Naive thymus-derived CD4-positive, alpha-beta T cell (primary cell): ENCODE data around the gene ARRDC5. TPM values are rescaled to one million over a fixed set of nuclear protein-coding genes. Genes with fewer than 3 reads are reported as not detected.
"Not testable (repeated sequence)": the region's sequence is repeated elsewhere in the genome, so short reads cannot be mapped to it uniquely, and the experiment has no call there.

Experiments
- ATAC-seq: fragments of 150-1000 bp; cut with Tn5 transposase; 2 replicates; pipeline ENCODE4 v1.10.0; 2021; ENCODE audit warnings: mild to moderate bottlenecking, moderate library complexity
- CTCF ChIA-PET: fragments of 350-600 bp; sonication (Branson Sonifier 250); formaldehyde crosslinking; loops from one replicate; lab custom pipeline; 2021; ENCODE audit warnings: antibody characterized with exemption; lab: Charles Lee
- POLR2A ChIA-PET: fragments of 350-600 bp; sonication (Branson Sonifier 250); formaldehyde crosslinking; loops from one replicate; lab custom pipeline; 2021; ENCODE audit warnings: antibody characterized with exemption, inconsistent platforms; lab: Charles Lee
- DNase-seq, 9 donors: peaks; one replicate each; pipeline versions ENCODE4 v3.0.0 to v3.0.0-alpha.2; 2020 to 2022; ENCODE audit warnings: mixed read lengths in 1 of 9
- H3K27ac ChIP-seq: one replicate; pipeline ENCODE4 v1.7.0; 2013; ENCODE audit warnings: mild to moderate bottlenecking, low read depth, low read length, moderate library complexity
- H3K27me3 ChIP-seq, 2 donors: one replicate each; pipeline ENCODE4 v1.7.0; 2013; ENCODE audit warnings: low read length in 2 of 2, mild to moderate bottlenecking in 2 of 2, moderate library complexity in 2 of 2; ENCODE audit not compliant: control insufficient read depth in 2 of 2, insufficient read depth in 2 of 2
- H3K36me3 ChIP-seq, 3 experiments: 1 replicate in 2 of 3; 2 replicates in 1 of 3; pipeline ENCODE4 v1.7.0; 2013; ENCODE audit warnings: low read length in 3 of 3, mild to moderate bottlenecking in 3 of 3, moderate library complexity in 1 of 3; ENCODE audit not compliant: insufficient read depth in 3 of 3, control insufficient read depth in 2 of 3
- H3K4me1 ChIP-seq, 2 donors: one replicate each; pipeline ENCODE4 v1.7.0; 2013; ENCODE audit warnings: low read length in 2 of 2, mild to moderate bottlenecking in 2 of 2, moderate library complexity in 1 of 2; ENCODE audit not compliant: control insufficient read depth in 2 of 2, insufficient read depth in 2 of 2
- H3K4me3 ChIP-seq: 2 replicates; pipeline ENCODE4 v1.7.0; 2013; ENCODE audit warnings: mild to moderate bottlenecking, low read length
- H3K9me3 ChIP-seq, 3 experiments: 1 replicate in 2 of 3; 2 replicates in 1 of 3; pipeline ENCODE4 v1.7.0; 2013; ENCODE audit warnings: low read length in 3 of 3; ENCODE audit not compliant: control insufficient read depth in 2 of 3
- H3K27ac Mint-ChIP-seq, 9 donors: one replicate each; pipeline ENCODE4 v1.8.0; 2020 to 2022; ENCODE audit warnings: mixed read lengths in 9 of 9, mild to moderate bottlenecking in 8 of 9, moderate library complexity in 5 of 9, inconsistent platforms in 2 of 9
- H3K27me3 Mint-ChIP-seq, 5 donors: one replicate each; pipeline ENCODE4 v1.8.0; 2021 to 2022; ENCODE audit warnings: mixed read lengths in 5 of 5, mild to moderate bottlenecking in 1 of 5
- H3K36me3 Mint-ChIP-seq, 5 donors: one replicate each; pipeline ENCODE4 v1.8.0; 2020 to 2022; ENCODE audit warnings: mixed read lengths in 5 of 5, mild to moderate bottlenecking in 3 of 5, inconsistent platforms in 1 of 5
- H3K4me1 Mint-ChIP-seq, 7 donors: one replicate each; pipeline ENCODE4 v1.8.0; 2020 to 2022; ENCODE audit warnings: mixed read lengths in 7 of 7, mild to moderate bottlenecking in 3 of 7, inconsistent platforms in 1 of 7
- H3K4me3 Mint-ChIP-seq, 10 donors: one replicate each; pipeline ENCODE4 v1.8.0; 2020 to 2022; ENCODE audit warnings: mild to moderate bottlenecking in 10 of 10, mixed read lengths in 10 of 10, moderate library complexity in 6 of 10, inconsistent platforms in 2 of 10
- H3K9me3 Mint-ChIP-seq, 11 donors: one replicate each; pipeline ENCODE4 v1.8.0; 2020 to 2022; ENCODE audit warnings: mixed read lengths in 11 of 11, mild to moderate bottlenecking in 4 of 11, inconsistent platforms in 1 of 11, moderate library complexity in 1 of 11
- intact Hi-C, 2 donors: fragments of 100-400 bp; cut with micrococcal nuclease; formaldehyde crosslinking; loops; one replicate each; pipeline ENCODE4 v1.15.1; 2023
- polyA plus RNA-seq, 2 donors: library from polyadenylated mRNA; unstranded; fragments of 300-500 nt; fragmentation: Illumina TruSeq; gene quantifications; one replicate each; pipeline ENCODE4 v1.2.3, GENCODE V29; 2021
- total RNA-seq, 6 experiments: library from RNA in 5 of 6; stranded (reverse) in 5 of 6; gene quantifications; 1 replicate in 5 of 6; 2 replicates in 1 of 6; pipeline ENCODE4 v1.2.3 and lab custom pipeline; 2021 to 2026

The ARRDC5 gene
- total and polyA plus RNA-seq, 7 experiments from 2014 or later, result 2.7 to 28.6 (median 9.8) TPM

DNA sequence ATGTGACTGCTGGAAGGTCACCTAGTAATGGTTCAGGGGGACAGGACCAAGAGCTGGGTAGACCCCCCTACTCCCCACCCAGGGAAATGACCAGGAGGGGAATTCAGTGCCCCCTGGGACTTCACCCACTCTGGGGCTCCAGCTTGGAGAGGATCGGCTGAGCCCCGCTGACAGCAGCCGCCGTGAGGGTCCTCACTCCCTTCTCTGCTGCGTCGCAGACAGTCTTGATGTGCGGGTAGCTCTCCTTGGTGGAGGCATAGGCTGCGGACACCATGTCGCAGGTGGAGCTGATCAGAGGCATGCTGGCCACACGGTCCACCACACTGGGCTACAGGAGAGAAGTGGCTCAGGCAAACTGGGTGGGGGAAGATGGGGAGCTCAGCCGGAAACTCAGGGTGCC is 43.0 kb downstream of the ARRDC5 start:
- no peak overlapping the region for H3K4me3 ChIP-seq
- Mint-ChIP-seq H3K4me3 (no peak overlapping the region), H3K4me1 (no peaks in the 10 kb centered on the region), H3K27me3 (no peaks in the 10 kb centered on the region), H3K36me3 (peaks cover 0 to 4% (median 0%) of the 10 kb centered on the region in 5 donors), H3K27ac (no peak overlapping the region), H3K9me3 (no peaks in the 10 kb centered on the region)
- H3K27me3 ChIP-seq, result no peaks in the 10 kb centered on the region
- H3K4me1 ChIP-seq, result no peaks in the 10 kb centered on the region
- no peak for ATAC-seq
- ChIA-PET POLR2A (interaction anchor here (1.6 kb wide), 1 partner anchor 7 kb away, joined by 4 read pairs; the partner anchor contains the start of gene PLIN3), CTCF (interaction anchor here (1.1 kb wide), 1 partner anchor 8 kb away, joined by 3 read pairs; no protein-coding TSS in a partner anchor)
- no peak for DNase-seq
- H3K9me3 ChIP-seq, result no peaks in the 10 kb centered on the region
- intact Hi-C loops, result no loop called here
- H3K36me3 ChIP-seq, result peaks cover 0 to 42% (median 0%) of the 10 kb centered on the region in 3 experiments
- H3K27ac ChIP-seq, result no peak overlapping the region

GRCh38 chr19:4856468-4856867 is 46.2 kb downstream of the ARRDC5 start:
- H3K27ac Mint-ChIP-seq, H3K36me3 Mint-ChIP-seq, H3K4me1 Mint-ChIP-seq, H3K27me3 Mint-ChIP-seq, H3K9me3 ChIP-seq, intact Hi-C loops, ATAC-seq, H3K9me3 Mint-ChIP-seq, H3K27me3 ChIP-seq, H3K4me1 ChIP-seq, H3K4me3 ChIP-seq, H3K27ac ChIP-seq, H3K4me3 Mint-ChIP-seq, DNase-seq: not testable (repeated sequence)
- H3K36me3 ChIP-seq, result peaks cover 0 to 46% (median 0%) of the 10 kb centered on the region in 3 experiments
- POLR2A ChIA-PET, result interaction anchor here (0.7 kb wide), 1 partner anchor 26 kb away, joined by 3 read pairs; no protein-coding TSS in a partner anchor
- CTCF ChIA-PET, result interaction anchor here (7.4 kb wide), 1 partner anchor 47 kb away, joined by 109 read pairs; no protein-coding TSS in a partner anchor

DNA sequence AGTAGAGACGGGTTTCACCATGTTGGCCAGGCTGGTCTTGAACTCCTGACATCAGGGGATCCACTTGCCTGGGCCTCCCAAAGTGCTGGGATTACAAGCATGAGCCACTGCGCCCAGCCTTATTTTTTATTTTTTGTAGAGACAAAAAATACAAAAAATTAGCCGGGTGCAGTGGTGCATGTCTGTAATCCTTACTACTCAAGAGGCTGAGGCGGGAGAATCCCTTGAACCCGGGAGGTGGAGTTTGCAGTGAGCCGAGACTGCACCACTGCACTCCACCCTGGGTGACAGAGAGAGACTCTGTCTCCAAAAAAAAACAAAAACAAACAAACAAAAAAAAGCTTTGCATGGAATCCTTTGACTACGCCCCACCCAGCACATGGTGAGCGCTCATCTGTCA is 49.2 kb downstream of the ARRDC5 start:
- H3K27ac ChIP-seq, H3K4me1 ChIP-seq, intact Hi-C loops, H3K4me1 Mint-ChIP-seq, H3K27ac Mint-ChIP-seq, H3K27me3 Mint-ChIP-seq, H3K4me3 Mint-ChIP-seq, H3K36me3 Mint-ChIP-seq, H3K9me3 Mint-ChIP-seq, H3K27me3 ChIP-seq, H3K9me3 ChIP-seq, ATAC-seq, DNase-seq, H3K4me3 ChIP-seq: not testable (repeated sequence)
- CTCF ChIA-PET, result interaction anchor here (0.6 to 7.4 kb wide), 4 partner anchors 29 to 62 kb away, joined by 4 to 109 read pairs (median 4); no protein-coding TSS in a partner anchor
- POLR2A ChIA-PET, result interaction anchor here (1.2 kb wide), 1 partner anchor 57 kb away, joined by 3 read pairs; no protein-coding TSS in a partner anchor
- H3K36me3 ChIP-seq, result peaks cover 0 to 25% (median 0%) of the 10 kb centered on the region in 3 experiments

GRCh38 chr19:4852484-4852883 is 50.2 kb downstream of the ARRDC5 start:
- Mint-ChIP-seq H3K9me3 (no peaks in the 10 kb centered on the region), H3K36me3 (peaks cover 0 to 9% (median 0%) of the 10 kb centered on the region in 5 donors), H3K27ac (no peak overlapping the region), H3K4me1 (peaks cover 0 to 5% (median 0%) of the 10 kb centered on the region in 7 donors), H3K4me3 (no peak overlapping the region), H3K27me3 (no peaks in the 10 kb centered on the region)
- intact Hi-C loops, result no loop called here
- Histone ChIP-seq H3K4me3 (no peak overlapping the region), H3K9me3 (no peaks in the 10 kb centered on the region), H3K27ac (no peak overlapping the region), H3K27me3 (no peaks in the 10 kb centered on the region), H3K4me1 (no peaks in the 10 kb centered on the region), H3K36me3 (peaks cover 0 to 29% (median 0%) of the 10 kb centered on the region in 3 experiments)
- POLR2A ChIA-PET, result no interaction called here
- no peak for DNase-seq
- ATAC-seq, result no peak
- CTCF ChIA-PET, result interaction anchor here (0.7 to 7.4 kb wide), 7 partner anchors 15 to 1075 kb away, joined by 3 to 109 read pairs (median 4); partner anchors contain the start of gene PLIN3

DNA sequence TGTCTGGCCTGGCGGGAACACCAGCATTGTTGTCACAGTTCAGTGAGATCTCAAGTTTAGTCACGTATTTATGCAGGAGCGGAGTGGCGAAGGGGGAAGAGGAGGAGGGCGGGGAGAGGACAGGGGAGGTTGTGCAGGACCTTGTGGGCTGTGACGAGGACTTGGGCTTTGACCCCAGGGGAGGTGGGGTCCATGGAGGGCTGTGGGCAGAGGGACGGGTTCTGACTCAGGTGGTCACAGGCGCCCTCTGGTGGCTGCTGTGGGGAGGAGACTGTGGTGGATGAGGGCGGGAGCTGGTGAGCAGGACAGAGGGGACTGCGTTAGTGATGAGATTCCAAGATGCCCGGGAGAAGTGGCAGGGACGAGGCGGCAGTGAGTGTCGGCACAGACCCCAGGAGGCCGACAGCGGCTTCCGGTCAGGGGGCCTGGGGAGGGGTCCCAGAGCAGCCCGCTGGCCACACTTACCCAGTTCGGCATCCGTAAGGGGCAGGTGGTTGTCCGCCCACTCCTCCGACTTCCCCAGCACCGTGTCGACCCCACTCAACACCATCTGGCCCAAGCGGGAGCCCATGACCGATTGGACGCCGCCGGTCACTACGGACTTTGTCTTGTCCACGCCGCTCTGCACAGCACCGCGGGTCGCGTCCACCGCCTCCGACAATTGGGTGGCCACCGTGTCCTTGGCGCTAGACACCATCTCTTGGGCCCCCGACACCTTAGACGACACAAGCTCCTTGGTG is 51.0 kb downstream of the ARRDC5 start:
- POLR2A ChIA-PET, result interaction anchor here (0.7 to 1.5 kb wide), 2 partner anchors 39 to 42 kb away, joined by 3 to 4 read pairs; no protein-coding TSS in a partner anchor

GRCh38 chr19:4849019-4849418 is 53.7 kb downstream of the ARRDC5 start:
- intact Hi-C loops, result no loop called here
- Mint-ChIP-seq H3K27me3 (no peaks in the 10 kb centered on the region), H3K36me3 (peaks cover 0 to 17% (median 4%) of the 10 kb centered on the region in 5 donors), H3K27ac (no peak overlapping the region), H3K4me3 (no peak overlapping the region), H3K4me1 (peaks cover 0 to 5% (median 0%) of the 10 kb centered on the region in 7 donors), H3K9me3 (no peaks in the 10 kb centered on the region)
- no peak overlapping the region for H3K27ac ChIP-seq
- POLR2A ChIA-PET, result no interaction called here
- no peaks in the 10 kb centered on the region for H3K9me3 ChIP-seq
- no peak for ATAC-seq
- H3K4me1 ChIP-seq, result no peaks in the 10 kb centered on the region
- no peaks in the 10 kb centered on the region for H3K27me3 ChIP-seq
- CTCF ChIA-PET, result interaction anchor here (0.9 to 7.4 kb wide), 3 partner anchors 32 to 43 kb away, joined by 3 to 109 read pairs (median 4); no protein-coding TSS in a partner anchor
- no peak for DNase-seq
- peaks cover 0 to 23% (median 0%) of the 10 kb centered on the region in 3 experiments for H3K36me3 ChIP-seq
- H3K4me3 ChIP-seq, result no peak overlapping the region

More for the DNA sequence above, 51.0 kb downstream of the ARRDC5 start:
- H3K27me3 ChIP-seq, result no peaks in the 10 kb centered on the region
- Mint-ChIP-seq H3K4me1 (peaks cover 0 to 5% (median 0%) of the 10 kb centered on the region in 7 donors), H3K27ac (peak overlapping the region in 2 of 9 donors; percentile 31 to 54), H3K36me3 (peaks cover 0 to 10% (median under 1%) of the 10 kb centered on the region in 5 donors), H3K27me3 (no peaks in the 10 kb centered on the region), H3K4me3 (no peak overlapping the region), H3K9me3 (no peaks in the 10 kb centered on the region)
- DNase-seq (peak; percentile 52 to 79 (median 67)), ATAC-seq (peak; percentile 94)
- no peak overlapping the region for H3K27ac ChIP-seq
- intact Hi-C loops, result loop anchor here (1.0 kb wide), 1 partner anchor 42 kb away; no protein-coding TSS in a partner anchor
- CTCF ChIA-PET, result interaction anchor here (0.7 to 7.4 kb wide), 11 partner anchors 8 to 1075 kb away, joined by 3 to 109 read pairs (median 4); partner anchors contain the start of gene PLIN3
- no peaks in the 10 kb centered on the region for H3K4me1 ChIP-seq
- no peaks in the 10 kb centered on the region for H3K9me3 ChIP-seq
- H3K4me3 ChIP-seq, result no peak overlapping the region
- H3K36me3 ChIP-seq, result peaks cover 0 to 26% (median 0%) of the 10 kb centered on the region in 3 experiments
